ENCODE results near the gene GDPD5. TPM values are rescaled to one million over a fixed set of nuclear protein-coding genes. Genes with fewer than 3 reads are reported as not detected.

Gene GDPD5
- polyA plus RNA-seq, 2 of the 4 experiments (the other 2 are of a cell fraction): 3.9 to 5.9 TPM

DNA sequence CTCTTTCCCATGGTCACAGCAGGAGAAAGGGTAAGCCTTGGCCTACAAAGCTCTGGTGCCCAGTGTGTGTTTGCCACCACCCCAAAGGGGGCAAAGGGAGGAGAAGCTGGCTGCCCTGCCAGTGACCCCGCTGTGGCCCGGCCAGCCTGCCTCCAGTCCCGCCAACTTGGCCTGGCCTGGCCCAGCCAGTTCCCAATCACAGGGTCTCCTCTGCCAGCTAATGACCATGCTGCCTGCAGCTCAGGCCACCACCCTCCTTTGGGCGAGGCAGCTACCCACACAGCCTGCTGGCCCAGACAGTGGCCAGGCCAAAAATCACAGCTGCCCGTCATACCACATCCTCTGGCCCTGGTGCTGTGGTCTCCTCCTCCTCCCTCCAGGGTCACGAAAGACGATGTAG is 5.1 kb downstream of the GDPD5 start:
- Histone ChIP-seq H3K4me2 (no peak overlapping the region), H3K4me1 (peaks cover 11% of the 10 kb centered on the region), H3K4me3 (no peak overlapping the region), H3K27ac (no peak overlapping the region), H3K9me3 (no peaks in the 10 kb centered on the region)
- TF ChIP-seq NR3C1 (IDR thresholded peaks at IDR 0.05) (no peak), CHD2 (IDR thresholded peaks at IDR 0.05; ENCODE audit: low read length, partially characterized antibody) (no peak), ZNF302 (CRISPR knock-in tag; IDR thresholded peaks at IDR 0.05) (no peak), KDM5A (IDR thresholded peaks at IDR 0.05) (no peak), ESRRA (IDR thresholded peaks at IDR 0.05; ENCODE audit: borderline replicate concordance, low read length) (no peak)
- DNase-seq (ENCODE audit: low read depth in 1 of 2, low spot score in 1 of 2) (no peak), ATAC-seq (no peak), FAIRE-seq (no peak)
- ChIA-PET POLR2A (no interaction called here), CTCF (interaction anchor here (0.9 to 17.4 kb wide), 8 partner anchors 11 to 241 kb away, joined by 3 to 432 read pairs (median 6); no protein-coding TSS in a partner anchor)
- 92% methylated on average over 5 of the region's 7 CpGs for WGBS (ENCODE audit: missing lambda C conversion rate)

DNA sequence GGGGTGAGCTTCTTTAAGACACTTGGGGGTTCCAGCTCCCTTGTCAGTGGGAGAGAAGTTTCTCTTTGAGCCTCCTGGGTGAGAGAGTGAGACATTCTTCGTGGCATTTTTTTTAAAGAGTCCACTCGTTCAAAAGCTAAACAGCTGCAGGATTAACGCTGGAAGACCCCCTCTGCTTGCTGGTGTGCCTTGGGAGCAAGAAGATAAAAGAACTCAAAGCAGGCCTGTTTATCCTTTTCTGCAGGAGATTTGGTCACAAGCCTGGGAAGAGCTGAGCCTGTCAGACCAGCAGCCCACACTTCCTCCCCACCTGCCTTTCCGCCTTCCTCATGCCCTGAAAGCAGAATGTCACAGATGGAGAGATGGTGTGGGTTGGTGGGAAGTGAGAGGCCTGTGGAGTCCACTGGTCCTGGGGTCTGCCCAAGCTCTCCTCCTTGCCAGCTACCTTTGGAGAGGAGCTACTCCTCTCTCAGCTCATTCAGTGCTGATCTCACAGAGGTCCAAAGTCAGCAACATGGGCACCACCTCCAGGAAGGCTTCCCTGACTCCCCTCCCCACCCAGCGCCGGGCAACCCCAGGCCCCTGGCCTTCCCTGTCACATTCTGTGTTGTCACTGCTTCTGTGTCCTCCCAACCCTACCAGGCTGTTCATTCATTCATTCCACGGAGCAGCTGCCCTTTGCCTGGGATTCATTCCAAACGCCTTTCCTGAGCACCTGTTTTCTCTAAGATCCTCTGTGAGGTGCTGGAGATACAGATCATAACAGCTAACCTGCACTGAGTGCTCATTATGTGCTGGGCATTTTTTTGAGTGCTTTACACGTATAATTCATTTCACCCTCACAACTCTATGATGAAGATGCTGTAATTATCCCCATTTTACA is 6.7 kb downstream of the GDPD5 start:
- CTCF ChIA-PET: interaction anchor here (0.7 to 17.4 kb wide), 12 partner anchors 8 to 130 kb away, joined by 3 to 432 read pairs (median 4); no protein-coding TSS in a partner anchor
- FAIRE-seq (no peak), DNase-seq (ENCODE audit: low read depth in 1 of 2, low spot score in 1 of 2) (no peak), ATAC-seq (no peak)
- whole genome bisulfite sequencing (ENCODE audit: missing lambda C conversion rate): 62% methylated on average over 9 of the region's 9 CpGs
- H3K27ac ChIP-seq: no peak overlapping the region; a peak in 1 of 6 replicates
- POLR2A ChIA-PET: no interaction called here
- H3K9me3 ChIP-seq: no peaks in the 10 kb centered on the region
- H3K4me3 ChIP-seq: no peak overlapping the region
- TF ChIP-seq TP53 (CRISPR knock-in tag; IDR thresholded peaks at IDR 0.05) (no peak), ZFP36 (IDR thresholded peaks at IDR 0.05; ENCODE audit: borderline replicate concordance, partially characterized antibody) (peak; percentile 56)
- no peak overlapping the region for H3K4me2 ChIP-seq
- H3K4me1 ChIP-seq: peaks cover 4% of the 10 kb centered on the region

DNA sequence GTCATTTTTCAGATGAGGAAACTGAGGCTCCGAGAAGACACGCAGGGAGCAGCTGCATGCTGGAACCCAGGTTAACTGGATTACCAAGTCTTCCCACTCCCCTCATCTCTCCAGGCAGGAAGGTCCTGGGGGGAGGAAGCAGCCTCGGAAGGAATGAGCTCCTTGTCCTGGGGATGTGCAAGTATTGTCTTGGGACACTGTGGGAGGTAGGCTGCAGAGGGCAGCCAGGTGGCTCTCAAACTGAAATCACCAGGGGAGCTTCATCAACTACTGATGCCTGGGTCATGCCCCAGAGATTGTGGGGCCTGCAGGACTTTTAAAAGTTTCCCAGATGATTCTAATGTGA is 7.6 kb downstream of the GDPD5 start:
- no peak for FAIRE-seq
- ATAC-seq: no peak
- POLR2A ChIA-PET: no interaction called here

DNA sequence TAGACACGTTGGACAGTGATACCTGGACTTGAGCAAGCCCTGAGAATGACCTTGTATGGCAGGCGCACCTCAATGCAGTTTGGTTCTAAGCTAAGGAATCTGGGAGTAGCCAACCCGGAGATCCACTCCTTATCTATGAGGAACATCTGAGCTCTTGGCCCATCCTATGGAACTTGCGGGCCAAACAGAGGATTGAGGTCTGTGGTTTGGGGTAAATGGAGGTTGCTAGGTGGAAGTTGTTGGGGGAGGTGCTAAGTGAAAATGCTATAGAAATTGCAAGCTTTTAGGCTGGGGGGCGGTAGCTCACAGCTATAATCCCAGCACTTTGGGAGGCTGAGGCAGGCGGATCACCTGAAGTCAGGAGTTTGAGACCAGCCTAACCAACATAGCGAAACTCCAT is 8.9 kb downstream of the GDPD5 start:
- no peak for DNase-seq (ENCODE audit: low read depth in 1 of 2, low spot score in 1 of 2)
- no peak for ATAC-seq
- TF ChIP-seq SREBF2 (IDR thresholded peaks at IDR 0.05) (no peak), NR3C1 (IDR thresholded peaks at IDR 0.05) (no peak), HDAC2 (IDR thresholded peaks at IDR 0.05) (no peak), HEYL (CRISPR knock-in tag; IDR thresholded peaks at IDR 0.05) (no peak), KDM5A (IDR thresholded peaks at IDR 0.05) (no peak), ESRRA (IDR thresholded peaks at IDR 0.05; ENCODE audit: borderline replicate concordance, low read length) (no peak), CBX2 (IDR thresholded peaks at IDR 0.05; ENCODE audit: borderline replicate concordance, low read depth) (no peak), KDM1A (IDR thresholded peaks at IDR 0.05; ENCODE audit: low read depth) (no peak), TP53 (CRISPR knock-in tag; IDR thresholded peaks at IDR 0.05) (no peak), NPAS2 (CRISPR knock-in tag; IDR thresholded peaks at IDR 0.05; ENCODE audit: borderline replicate concordance) (no peak), ZFP36 (IDR thresholded peaks at IDR 0.05; ENCODE audit: borderline replicate concordance, partially characterized antibody) (no peak), EP300 (IDR thresholded peaks at IDR 0.05) (no peak), HOXA7 (CRISPR knock-in tag; IDR thresholded peaks at IDR 0.05) (no peak), MYC (IDR thresholded peaks at IDR 0.05; ENCODE audit: borderline replicate concordance, low read length) (no peak), CBX8 (IDR thresholded peaks at IDR 0.05) (no peak), ZNF302 (CRISPR knock-in tag; IDR thresholded peaks at IDR 0.05) (no peak)
- TF ChIP-seq, protein P1, sequence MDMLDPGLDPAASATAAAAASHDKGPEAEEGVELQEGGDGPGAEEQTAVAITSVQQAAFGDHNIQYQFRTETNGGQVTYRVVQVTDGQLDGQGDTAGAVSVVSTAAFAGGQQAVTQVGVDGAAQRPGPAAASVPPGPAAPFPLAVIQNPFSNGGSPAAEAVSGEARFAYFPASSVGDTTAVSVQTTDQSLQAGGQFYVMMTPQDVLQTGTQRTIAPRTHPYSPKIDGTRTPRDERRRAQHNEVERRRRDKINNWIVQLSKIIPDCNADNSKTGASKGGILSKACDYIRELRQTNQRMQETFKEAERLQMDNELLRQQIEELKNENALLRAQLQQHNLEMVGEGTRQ (IDR thresholded peaks at IDR 0.05): no peak
- TF ChIP-seq, protein P2, sequence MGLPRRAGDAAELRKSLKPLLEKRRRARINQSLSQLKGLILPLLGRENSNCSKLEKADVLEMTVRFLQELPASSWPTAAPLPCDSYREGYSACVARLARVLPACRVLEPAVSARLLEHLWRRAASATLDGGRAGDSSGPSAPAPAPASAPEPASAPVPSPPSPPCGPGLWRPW (IDR thresholded peaks at IDR 0.05): no peak
- Histone ChIP-seq H3K4me2 (no peak overlapping the region), H3K27ac (no peak overlapping the region), H3K9me3 (no peaks in the 10 kb centered on the region), H3K4me3 (no peak overlapping the region), H3K4me1 (peaks cover 15% of the 10 kb centered on the region)
- ChIA-PET CTCF (interaction anchor here (1.1 to 3.8 kb wide), 4 partner anchors 8 to 73 kb away, joined by 3 to 19 read pairs (median 6); partner anchors contain the start of gene GDPD5), POLR2A (no interaction called here)
- WGBS (ENCODE audit: missing lambda C conversion rate): 88% methylated on average over 7 of the region's 7 CpGs
- FAIRE-seq: no peak

More for the DNA sequence above, 7.6 kb downstream of the GDPD5 start:
- TF ChIP-seq, protein P3, sequence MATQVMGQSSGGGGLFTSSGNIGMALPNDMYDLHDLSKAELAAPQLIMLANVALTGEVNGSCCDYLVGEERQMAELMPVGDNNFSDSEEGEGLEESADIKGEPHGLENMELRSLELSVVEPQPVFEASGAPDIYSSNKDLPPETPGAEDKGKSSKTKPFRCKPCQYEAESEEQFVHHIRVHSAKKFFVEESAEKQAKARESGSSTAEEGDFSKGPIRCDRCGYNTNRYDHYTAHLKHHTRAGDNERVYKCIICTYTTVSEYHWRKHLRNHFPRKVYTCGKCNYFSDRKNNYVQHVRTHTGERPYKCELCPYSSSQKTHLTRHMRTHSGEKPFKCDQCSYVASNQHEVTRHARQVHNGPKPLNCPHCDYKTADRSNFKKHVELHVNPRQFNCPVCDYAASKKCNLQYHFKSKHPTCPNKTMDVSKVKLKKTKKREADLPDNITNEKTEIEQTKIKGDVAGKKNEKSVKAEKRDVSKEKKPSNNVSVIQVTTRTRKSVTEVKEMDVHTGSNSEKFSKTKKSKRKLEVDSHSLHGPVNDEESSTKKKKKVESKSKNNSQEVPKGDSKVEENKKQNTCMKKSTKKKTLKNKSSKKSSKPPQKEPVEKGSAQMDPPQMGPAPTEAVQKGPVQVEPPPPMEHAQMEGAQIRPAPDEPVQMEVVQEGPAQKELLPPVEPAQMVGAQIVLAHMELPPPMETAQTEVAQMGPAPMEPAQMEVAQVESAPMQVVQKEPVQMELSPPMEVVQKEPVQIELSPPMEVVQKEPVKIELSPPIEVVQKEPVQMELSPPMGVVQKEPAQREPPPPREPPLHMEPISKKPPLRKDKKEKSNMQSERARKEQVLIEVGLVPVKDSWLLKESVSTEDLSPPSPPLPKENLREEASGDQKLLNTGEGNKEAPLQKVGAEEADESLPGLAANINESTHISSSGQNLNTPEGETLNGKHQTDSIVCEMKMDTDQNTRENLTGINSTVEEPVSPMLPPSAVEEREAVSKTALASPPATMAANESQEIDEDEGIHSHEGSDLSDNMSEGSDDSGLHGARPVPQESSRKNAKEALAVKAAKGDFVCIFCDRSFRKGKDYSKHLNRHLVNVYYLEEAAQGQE (IDR thresholded peaks at IDR 0.05): no peak
- TF ChIP-seq TP53 (CRISPR knock-in tag; IDR thresholded peaks at IDR 0.05) (no peak), ZC3H11A (IDR thresholded peaks at IDR 0.05) (no peak)
- TF ChIP-seq, protein P1 (IDR thresholded peaks at IDR 0.05): no peak
- Histone ChIP-seq H3K4me3 (no peak overlapping the region), H3K27ac (no peak overlapping the region), H3K4me1 (peaks cover 11% of the 10 kb centered on the region), H3K9me3 (no peaks in the 10 kb centered on the region), H3K4me2 (no peak overlapping the region)
- CTCF ChIA-PET: interaction anchor here (0.9 to 17.4 kb wide), 6 partner anchors 9 to 110 kb away, joined by 3 to 432 read pairs (median 6); no protein-coding TSS in a partner anchor
- DNase-seq (ENCODE audit: low read depth in 1 of 2, low spot score in 1 of 2): no peak
- WGBS (ENCODE audit: missing lambda C conversion rate): 97% methylated on average over 3 of the region's 3 CpGs
